Spinal cord (tissue), 10 donors: Measurements from ENCODE around the gene CLEC4A. TPM values are rescaled to one million over a fixed set of nuclear protein-coding genes. Genes with fewer than 3 reads are reported as not detected.
"Not testable (repeated sequence)": the region's sequence is repeated elsewhere in the genome, so short reads cannot be mapped to it uniquely, and the experiment has no call there.

Source experiments
- DNase-seq, 6 donors: peaks; one replicate each; pipeline versions ENCODE4 v3.0.0 to v3.0.0-alpha.2; 2013 to 2015; ENCODE audit warnings: low spot score in 6 of 6, low read depth in 4 of 6
- H3K27ac ChIP-seq: one replicate; pipeline ENCODE4 v1.5.1; 2013; ENCODE audit warnings: low read depth, low read length, control low read depth
- H3K27me3 ChIP-seq: one replicate; pipeline ENCODE4 v1.6.1; 2013; ENCODE audit warnings: low read length; ENCODE audit not compliant: control insufficient read depth, insufficient read depth
- H3K36me3 ChIP-seq: one replicate; pipeline ENCODE4 v1.6.1; 2013; ENCODE audit warnings: low read length; ENCODE audit not compliant: control insufficient read depth, insufficient read depth
- H3K4me1 ChIP-seq: one replicate; pipeline ENCODE4 v1.6.1; 2013; ENCODE audit warnings: low read length; ENCODE audit not compliant: control insufficient read depth, insufficient read depth
- H3K4me3 ChIP-seq: one replicate; pipeline ENCODE4 v1.5.1; 2013; ENCODE audit warnings: low read depth, low read length, control low read depth
- H3K9me3 ChIP-seq: one replicate; pipeline ENCODE4 v1.6.1; 2013; ENCODE audit warnings: low read length; ENCODE audit not compliant: control insufficient read depth, insufficient read depth
- WGBS: methylation state at CpG from one replicate; pipeline ENCODE4 v1.1.5; 2013; ENCODE audit warnings: missing lambda C conversion rate; ENCODE audit not compliant: insufficient coverage; 5-methylcytosine and 5-hydroxymethylcytosine counted together
- polyA plus RNA-seq, 2 donors: library from polyadenylated mRNA; unstranded; fragments of 120-200 nt; gene quantifications; one replicate each; pipeline ENCODE4 v1.2.1, GENCODE V29; 2013; ENCODE audit not compliant: insufficient read length in 2 of 2
- total RNA-seq, 2 donors: library from RNA; depleted of rRNA in 1 of 2; stranded (reverse); fragments of 120-200 nt in 1 of 2; fragments of >200 nt in 1 of 2; gene quantifications; one replicate each; pipeline versions ENCODE4 v1.2.3 to v1.2.4, GENCODE V29; 2013 to 2014
- donor health status: healthy.

Gene CLEC4A
- total and polyA plus RNA-seq, 4 donors = 2.9 to 4.0 (median 3.3) TPM

GRCh38 chr12:8156416-8156815, 33.0 kb downstream of the CLEC4A start:
- WGBS = no CpG with 5 or more reads among the region's 2 CpGs
- no peak overlapping the region for H3K27ac ChIP-seq
- no peaks in the 10 kb centered on the region for H3K9me3 ChIP-seq

GRCh38 chr12:8156845-8157244, 33.4 kb downstream of the CLEC4A start, which contains the start of gene ZNF705A:
Gene ZNF705A (plus strand): TSS chr12:8157015. CDS start chr12:8172626, 15,611 bp downstream.
- H3K36me3 ChIP-seq = no peaks in the 10 kb centered on the region
- peak in 1 of 6 donors; percentile 15 for DNase-seq
- H3K27ac ChIP-seq = no peak within 1 kb of the TSS
- no peak within 1 kb of the TSS for H3K4me3 ChIP-seq
- no peaks in the 10 kb centered on the region for H3K9me3 ChIP-seq
- WGBS = 100% methylated on average over 1 of the region's 3 CpGs
- no peaks in the 10 kb centered on the region for H3K27me3 ChIP-seq
- H3K4me1 ChIP-seq = no peaks in the 10 kb centered on the region

More at GRCh38 chr12:8156416-8156815, 33.0 kb downstream of the CLEC4A start:
- Histone ChIP-seq H3K4me1 (no peaks in the 10 kb centered on the region), H3K4me3 (no peak overlapping the region), H3K36me3 (no peaks in the 10 kb centered on the region), H3K27me3 (no peaks in the 10 kb centered on the region)
- DNase-seq = no peak

- H3K9me3 ChIP-seq = no peaks in the 10 kb centered on the region
- no peaks in the 10 kb centered on the region for H3K4me1 ChIP-seq
- no peak overlapping the region for H3K27ac ChIP-seq
Measured at GRCh38 chr12:8157484-8158198, 34.2 kb downstream of the CLEC4A start.

GRCh38 chr12:8172911-8173310, 49.5 kb downstream of the CLEC4A start:
- H3K27me3 ChIP-seq, H3K36me3 ChIP-seq, H3K27ac ChIP-seq, H3K4me1 ChIP-seq, DNase-seq, H3K4me3 ChIP-seq, H3K9me3 ChIP-seq: not testable (repeated sequence)
- WGBS = no CpG with 5 or more reads among the region's 2 CpGs

More at GRCh38 chr12:8157484-8158198, 34.2 kb downstream of the CLEC4A start:
- H3K36me3 ChIP-seq = no peaks in the 10 kb centered on the region
- no peak for DNase-seq
- no peak overlapping the region for H3K4me3 ChIP-seq
- no peaks in the 10 kb centered on the region for H3K27me3 ChIP-seq

- H3K9me3 ChIP-seq, H3K27me3 ChIP-seq, H3K36me3 ChIP-seq, H3K4me1 ChIP-seq, H3K27ac ChIP-seq: not testable (repeated sequence)
- H3K4me3 ChIP-seq = peak overlapping the region; percentile 56
- WGBS = 0% methylated on average over 26 of the region's 43 CpGs
- DNase-seq = peak; percentile 21 to 92 (median 64)
Measured at GRCh38 chr12:8179989-8180585, 56.7 kb downstream of the CLEC4A start.

GRCh38 chr12:8181271-8181670, 57.9 kb downstream of the CLEC4A start:
- H3K4me1 ChIP-seq, H3K9me3 ChIP-seq, H3K27me3 ChIP-seq, DNase-seq, H3K27ac ChIP-seq, H3K36me3 ChIP-seq: not testable (repeated sequence)
- H3K4me3 ChIP-seq = peak overlapping the region; percentile 56

GRCh38 chr12:8182923-8183322, 59.5 kb downstream of the CLEC4A start:
- not testable (repeated sequence) for DNase-seq, H3K27me3 ChIP-seq, H3K9me3 ChIP-seq, H3K36me3 ChIP-seq, H3K4me1 ChIP-seq, H3K27ac ChIP-seq, H3K4me3 ChIP-seq
- no CpG with 5 or more reads among the region's 7 CpGs for WGBS

GRCh38 chr12:8183346-8183745, 59.9 kb downstream of the CLEC4A start:
- H3K9me3 ChIP-seq, H3K36me3 ChIP-seq, DNase-seq, H3K27me3 ChIP-seq, H3K27ac ChIP-seq, H3K4me1 ChIP-seq, H3K4me3 ChIP-seq: not testable (repeated sequence)
- WGBS = 100% methylated on average over 4 of the region's 23 CpGs

- not testable (repeated sequence) for H3K27me3 ChIP-seq, H3K27ac ChIP-seq, H3K9me3 ChIP-seq, H3K4me1 ChIP-seq, DNase-seq, H3K4me3 ChIP-seq, H3K36me3 ChIP-seq
- WGBS = no CpG with 5 or more reads among the region's 28 CpGs
Measured at GRCh38 chr12:8184206-8184605, 60.8 kb downstream of the CLEC4A start.

GRCh38 chr12:8188088-8188487, 64.7 kb downstream of the CLEC4A start:
- H3K4me3 ChIP-seq, H3K9me3 ChIP-seq, H3K4me1 ChIP-seq, H3K27ac ChIP-seq, H3K27me3 ChIP-seq, H3K36me3 ChIP-seq, DNase-seq: not testable (repeated sequence)
- 83% methylated on average over 1 of the region's 2 CpGs for WGBS
